Keratinocyte (primary cell): Measurements from ENCODE around the gene VPS41. TPM values are rescaled to one million over a fixed set of nuclear protein-coding genes. Genes with fewer than 3 reads are reported as not detected.

Experiments
- DNase-seq: peaks from one replicate; pipeline ENCODE4 v3.0.0-alpha.2; 2011; ENCODE audit warnings: low read depth, missing footprints, low spot score
- FAIRE-seq: peaks from 2 replicates; lab custom pipeline; 2011; peaks lifted over from hg19 to GRCh38; lab: Jason Lieb, UNC
- H2AFZ ChIP-seq: 2 replicates; pipeline ENCODE4 v1.6.0; 2012; ENCODE audit warnings: low read length, control low read depth, inconsistent platforms; ENCODE audit not compliant: control insufficient read depth
- H3K27ac ChIP-seq: 2 replicates; pipeline ENCODE4 v1.5.1; 2011; ENCODE audit warnings: low read length; ENCODE audit not compliant: control insufficient read depth, insufficient read depth
- H3K27me3 ChIP-seq: 3 replicates; pipeline ENCODE4 v1.6.0; 2011; ENCODE audit warnings: low read length; ENCODE audit not compliant: control insufficient read depth, insufficient read depth; ENCODE audit errors: extremely low read depth
- H3K36me3 ChIP-seq, 2 experiments: 2 replicates in 1 of 2; 3 replicates in 1 of 2; pipeline ENCODE4 v1.5.1; 2011; ENCODE audit warnings: low read length in 2 of 2, mild to moderate bottlenecking in 1 of 2; ENCODE audit not compliant: control insufficient read depth in 2 of 2, insufficient read depth in 2 of 2; ENCODE audit errors: extremely low read depth in 1 of 2
- H3K4me1 ChIP-seq: 3 replicates; pipeline ENCODE4 v1.5.1; 2011; ENCODE audit warnings: low read length; ENCODE audit not compliant: control insufficient read depth, insufficient read depth; ENCODE audit errors: extremely low read depth
- H3K4me2 ChIP-seq: 3 replicates; pipeline ENCODE4 v1.6.0; 2011; ENCODE audit warnings: low read depth, low read length; ENCODE audit not compliant: control insufficient read depth, insufficient read depth; ENCODE audit errors: extremely low read depth
- H3K4me3 ChIP-seq, 3 experiments: fragments of 200-600 bp in 1 of 3; sonication (generic) in 1 of 3; 2 replicates in 2 of 3; 3 replicates in 1 of 3; pipeline ENCODE4 v1.5.1; 2011 to 2016; ENCODE audit warnings: low read length in 3 of 3, mild to moderate bottlenecking in 3 of 3, control low read depth in 2 of 3, inconsistent platforms in 1 of 3, low read depth in 1 of 3, mixed read lengths in 1 of 3, mixed run types in 1 of 3, moderate library complexity in 1 of 3; ENCODE audit not compliant: control insufficient read depth in 2 of 3, insufficient read depth in 2 of 3; ENCODE audit errors: extremely low read depth in 1 of 3
- H3K79me2 ChIP-seq: 2 replicates; pipeline ENCODE4 v1.6.0; 2012; ENCODE audit warnings: low read length; ENCODE audit not compliant: control insufficient read depth, insufficient read depth
- H3K9ac ChIP-seq: 3 replicates; pipeline ENCODE4 v1.6.0; 2011; ENCODE audit warnings: low read length; ENCODE audit not compliant: control insufficient read depth, insufficient read depth; ENCODE audit errors: extremely low read depth
- H3K9me1 ChIP-seq: 3 replicates; pipeline ENCODE4 v1.6.0; 2011; ENCODE audit warnings: low read length; ENCODE audit not compliant: control insufficient read depth, insufficient read depth; ENCODE audit errors: extremely low read depth
- H3K9me3 ChIP-seq: 2 replicates; pipeline ENCODE4 v1.5.1; 2012; ENCODE audit warnings: low read depth, low read length; ENCODE audit not compliant: control insufficient read depth
- H4K20me1 ChIP-seq: 3 replicates; pipeline ENCODE4 v1.6.0; 2011; ENCODE audit warnings: low read length; ENCODE audit not compliant: control insufficient read depth, insufficient read depth; ENCODE audit errors: extremely low read depth
- CTCF ChIP-seq, 3 experiments: IDR thresholded peaks in 1 of 3; conservative IDR thresholded peaks in 1 of 3; optimal IDR thresholded peaks in 1 of 3; 2 replicates in 2 of 3; 3 replicates in 1 of 3; pipeline versions ENCODE3 to v1.5.1; 2011; ENCODE audit warnings: low read length in 3 of 3, mild to moderate bottlenecking in 3 of 3, moderate library complexity in 2 of 3, control low read depth in 1 of 3, inconsistent platforms in 1 of 3; ENCODE audit not compliant: insufficient read depth in 2 of 3; ENCODE audit errors: extremely low read depth in 1 of 3
- EZH2 ChIP-seq: IDR thresholded peaks from one replicate; pipeline ENCODE4 v1.6.1; 2012; ENCODE audit warnings: inconsistent platforms, mild to moderate bottlenecking, low read length, moderate library complexity
- dilution Hi-C: fragments of 300-500 bp; cut with MboI; formaldehyde crosslinking; loops from one replicate; pipeline ENCODE4 v1.7.0; 2020; ENCODE audit warnings: low sequenced_read_pairs; ENCODE audit not compliant: extremely low pct_ligation_motif_present
- polyA plus RNA-seq, 5 experiments: library from polyadenylated mRNA; depleted of rRNA in 3 of 5; stranded (reverse) in 3 of 5; stranded (forward) in 1 of 5; unstranded in 1 of 5; fragments of >200 nt; gene quantifications; 1 replicate in 1 of 5; 2 replicates in 3 of 5; 3 replicates in 1 of 5; pipeline versions ENCODE4 v1.2.1 to v1.2.3, GENCODE V29; 2011 to 2012; ENCODE audit warnings: missing spikeins in 2 of 5, low read depth in 1 of 5, low replicate concordance in 1 of 5

The VPS41 gene
- polyA plus RNA-seq, 1 donor (not counting 4 experiments of a cell fraction or from before 2014, with no cell fraction given) = 38.1 TPM

- no peak overlapping the region for H2AFZ ChIP-seq
- H3K36me3 ChIP-seq = no peaks in the 10 kb centered on the region
- H4K20me1 ChIP-seq = no peaks in the 10 kb centered on the region
- no peaks in the 10 kb centered on the region for H3K9me3 ChIP-seq
- H3K79me2 ChIP-seq = no peaks in the 10 kb centered on the region
- no peaks in the 10 kb centered on the region for H3K4me1 ChIP-seq
- H3K9me1 ChIP-seq = no peaks in the 10 kb centered on the region
- dilution Hi-C loops = no loop called here
- DNase-seq (no peak), FAIRE-seq (no peak)
- TF ChIP-seq EZH2 (no peak), CTCF (optimal IDR thresholded peaks at IDR 0.05 in 1 of 3, IDR thresholded peaks at IDR 0.05 in 1 of 3, conservative IDR thresholded peaks at IDR 0.05 in 1 of 3; ENCODE audit: extremely low read depth in 1 of 3, insufficient read depth in 2 of 3, low read length in 3 of 3) (no peak)
- H3K4me2 ChIP-seq = no peak overlapping the region
- no peak overlapping the region for H3K4me3 ChIP-seq
- no peak overlapping the region for H3K9ac ChIP-seq
- no peaks in the 10 kb centered on the region for H3K27me3 ChIP-seq
- no peak overlapping the region for H3K27ac ChIP-seq
These were observed 226.4 kb downstream of the VPS41 start for GRCh38 chr7:38682606-38683005.

- FAIRE-seq (no peak), DNase-seq (no peak)
- Histone ChIP-seq H3K79me2 (no peaks in the 10 kb centered on the region), H3K9me1 (no peaks in the 10 kb centered on the region), H3K36me3 (no peaks in the 10 kb centered on the region), H3K4me3 (no peak overlapping the region), H3K27me3 (no peaks in the 10 kb centered on the region), H3K9ac (no peak overlapping the region), H3K4me2 (no peak overlapping the region), H2AFZ (no peak overlapping the region), H3K4me1 (no peaks in the 10 kb centered on the region), H3K9me3 (no peaks in the 10 kb centered on the region), H3K27ac (no peak overlapping the region), H4K20me1 (no peaks in the 10 kb centered on the region)
- dilution Hi-C loops = no loop called here
- TF ChIP-seq EZH2 = no peak
- no peak for TF ChIP-seq CTCF (optimal IDR thresholded peaks at IDR 0.05 in 1 of 3, IDR thresholded peaks at IDR 0.05 in 1 of 3, conservative IDR thresholded peaks at IDR 0.05 in 1 of 3; ENCODE audit: extremely low read depth in 1 of 3, insufficient read depth in 2 of 3, low read length in 3 of 3)
These were observed 227.1 kb downstream of the VPS41 start for GRCh38 chr7:38681882-38682281.
